ENCODE results near the gene ADRB2.

ADRB2 gene

GRCh38 chr5:148805326-148806290 is 20.8 kb upstream of the ADRB2 start:
- Histone ChIP-seq H3K9me3 (no peaks in the 10 kb centered on the region), H3K4me1 (peaks cover 0 to 20% (median 11%) of the 10 kb centered on the region in 4 donors), H3K27ac (no peak overlapping the region), H3K4me3 (no peak overlapping the region), H3K36me3 (no peaks in the 10 kb centered on the region), H3K27me3 (no peaks in the 10 kb centered on the region)
- intact Hi-C loops (cut with DNase I; ENCODE audit: low total_unique reads): no loop called here
- TF ChIP-seq CTCF (IDR thresholded peaks at IDR 0.05): no peak
- no peak for DNase-seq

- intact Hi-C loops (cut with DNase I; ENCODE audit: low total_unique reads): no loop called here
- Histone ChIP-seq H3K4me1 (peaks cover 0 to 20% (median 11%) of the 10 kb centered on the region in 4 donors), H3K9me3 (no peaks in the 10 kb centered on the region), H3K4me3 (no peak overlapping the region), H3K27ac (no peak overlapping the region), H3K36me3 (no peaks in the 10 kb centered on the region), H3K27me3 (no peaks in the 10 kb centered on the region)
- no peak for DNase-seq
- TF ChIP-seq CTCF (IDR thresholded peaks at IDR 0.05): no peak
These were observed 19.9 kb upstream of the ADRB2 start for GRCh38 chr5:148806520-148806931.

- no peak for DNase-seq
- Histone ChIP-seq H3K4me1 (peaks cover 0 to 20% (median 11%) of the 10 kb centered on the region in 4 donors), H3K36me3 (no peaks in the 10 kb centered on the region), H3K9me3 (no peaks in the 10 kb centered on the region), H3K27me3 (no peaks in the 10 kb centered on the region), H3K27ac (no peak overlapping the region), H3K4me3 (no peak overlapping the region)
- intact Hi-C loops (cut with DNase I; ENCODE audit: low total_unique reads): no loop called here
- TF ChIP-seq CTCF (IDR thresholded peaks at IDR 0.05): no peak
These were observed 18.6 kb upstream of the ADRB2 start for GRCh38 chr5:148807851-148808250.

GRCh38 chr5:148808864-148809642 is 17.4 kb upstream of the ADRB2 start:
- Histone ChIP-seq H3K4me3 (peak overlapping the region; percentile 5), H3K4me1 (peaks cover 0 to 20% (median 11%) of the 10 kb centered on the region in 4 donors), H3K27me3 (no peaks in the 10 kb centered on the region), H3K36me3 (no peaks in the 10 kb centered on the region), H3K27ac (no peak overlapping the region), H3K9me3 (no peaks in the 10 kb centered on the region)
- no peak for TF ChIP-seq CTCF (IDR thresholded peaks at IDR 0.05)
- intact Hi-C loops (cut with DNase I; ENCODE audit: low total_unique reads): no loop called here
- DNase-seq: no peak

GRCh38 chr5:148809781-148810524 is 16.5 kb upstream of the ADRB2 start:
- Histone ChIP-seq H3K4me3 (no peak overlapping the region), H3K9me3 (no peaks in the 10 kb centered on the region), H3K27ac (no peak overlapping the region), H3K4me1 (peaks cover 0 to 20% (median 11%) of the 10 kb centered on the region in 4 donors), H3K27me3 (no peaks in the 10 kb centered on the region), H3K36me3 (no peaks in the 10 kb centered on the region)
- TF ChIP-seq CTCF (IDR thresholded peaks at IDR 0.05): no peak
- no peak for DNase-seq
- intact Hi-C loops (cut with DNase I; ENCODE audit: low total_unique reads): no loop called here
